NCI-H2196 treated with DMSO at 0.1 percent for 48 hours (cell line): ENCODE measurements around the gene NKAIN2.
"Not testable (repeated sequence)": the region's sequence is repeated elsewhere in the genome, so short reads cannot be mapped to it uniquely, and the experiment has no call there.

Source experiments
- DNase-seq: peaks from one replicate; lab custom pipeline; 2025; ENCODE audit not compliant: unreplicated experiment; lab: John Stamatoyannopoulos, UW

NKAIN2 gene

DNA sequence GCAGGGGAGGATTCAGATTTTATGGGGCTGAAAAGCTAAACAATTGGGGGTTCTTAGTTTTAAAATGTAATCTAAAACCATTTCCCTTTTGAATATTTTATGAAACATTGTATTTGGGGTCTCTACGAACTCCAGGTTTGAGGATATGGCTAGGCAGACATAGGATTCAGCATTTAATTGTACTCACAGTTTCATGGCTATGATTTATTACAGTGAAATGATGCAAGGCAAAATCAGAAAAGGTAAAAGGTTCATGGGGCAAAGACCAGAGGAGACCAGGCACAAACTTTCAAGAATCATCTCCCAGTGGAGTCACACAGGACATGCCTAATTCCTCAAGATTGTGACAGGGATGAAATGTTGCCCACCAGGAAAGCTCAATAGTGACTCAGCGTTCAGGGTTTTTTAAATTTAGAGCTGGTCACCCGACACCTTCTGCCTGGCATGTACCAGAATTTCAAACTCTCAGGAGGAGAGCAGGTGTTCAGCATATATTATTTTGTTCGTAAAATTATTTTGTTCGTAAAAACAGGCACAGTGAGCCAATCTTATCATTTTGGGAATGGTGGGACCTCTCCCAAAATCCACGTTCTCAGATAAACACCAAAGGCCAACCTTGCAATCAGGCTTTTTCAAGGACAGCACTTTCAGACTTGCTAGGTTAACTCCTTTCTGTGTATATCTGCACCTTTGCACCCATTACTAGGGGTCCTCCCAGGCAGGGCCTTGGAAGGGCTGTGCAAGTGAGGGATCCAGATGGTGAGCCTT is 270.3 kb downstream of the NKAIN2 start:
- no peak for DNase-seq

DNA sequence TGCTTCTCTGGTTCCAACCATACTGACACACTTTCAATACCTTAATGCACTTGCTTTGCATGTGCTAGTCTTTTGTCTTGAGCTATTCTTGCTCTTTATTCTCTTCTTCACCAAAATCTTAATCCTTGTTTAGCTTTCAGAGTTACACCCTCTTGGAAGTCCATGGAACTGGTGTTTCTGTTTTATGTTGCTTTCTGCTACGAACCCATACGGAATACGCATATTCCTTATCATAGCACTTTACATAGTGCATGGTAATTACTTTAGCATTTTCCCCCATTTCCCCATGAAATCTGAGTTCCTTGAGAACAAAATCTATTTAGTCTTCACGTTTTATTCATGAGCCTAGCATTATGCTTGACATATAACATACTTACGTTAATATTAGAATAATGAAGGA is 270.9 kb downstream of the NKAIN2 start:
- DNase-seq: no peak

- DNase-seq: no peak
Measured at GRCh38 chr6:124076336-124077048, 272.8 kb downstream of the NKAIN2 start.

- DNase-seq: no peak
Measured at GRCh38 chr6:124078169-124078568, 274.5 kb downstream of the NKAIN2 start.

GRCh38 chr6:124080483-124080882 is 276.8 kb downstream of the NKAIN2 start:
- DNase-seq: no peak

DNA sequence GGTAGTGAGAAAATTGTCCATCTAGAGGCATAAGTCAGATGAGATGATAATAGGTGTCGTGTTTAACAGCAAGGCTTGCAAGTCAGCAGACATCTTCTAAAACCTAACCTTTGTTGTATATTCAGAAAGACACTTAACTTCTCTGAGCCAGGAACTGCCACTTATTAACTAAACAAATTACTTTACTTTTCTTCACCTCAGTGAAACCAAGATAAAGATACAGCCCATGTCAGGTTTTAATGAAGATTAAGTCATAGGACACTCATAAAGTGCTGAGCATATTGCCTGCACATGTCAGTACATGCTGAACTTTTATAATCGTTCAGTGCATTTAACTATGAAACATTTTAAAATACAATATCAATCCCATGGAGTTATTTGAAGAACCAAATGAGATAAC is 286.8 kb downstream of the NKAIN2 start:
- DNase-seq: no peak

GRCh38 chr6:124099520-124099919 is 295.9 kb downstream of the NKAIN2 start:
- no peak for DNase-seq

- DNase-seq: no peak
Measured at GRCh38 chr6:124110514-124110913, 306.8 kb downstream of the NKAIN2 start.

DNA sequence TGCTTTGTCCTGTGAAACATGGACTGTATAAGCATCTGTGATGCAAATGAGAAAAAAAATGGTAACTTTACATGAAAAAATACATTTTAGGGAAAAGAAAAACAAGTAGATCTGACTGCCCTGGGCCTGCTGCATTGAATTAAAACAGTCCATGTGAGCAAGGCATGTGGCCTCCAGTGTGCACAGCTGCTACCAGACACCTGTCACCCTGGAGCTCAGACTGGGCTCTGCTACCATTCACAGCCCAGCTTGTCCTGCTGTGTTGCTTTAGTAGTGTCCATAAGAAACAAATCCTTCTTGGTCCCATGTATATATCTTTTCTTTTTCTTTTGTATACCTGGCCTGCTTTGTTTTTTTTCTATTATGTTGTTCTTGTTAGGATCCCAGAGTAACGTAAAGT is 315.9 kb downstream of the NKAIN2 start:
- no peak for DNase-seq

DNA sequence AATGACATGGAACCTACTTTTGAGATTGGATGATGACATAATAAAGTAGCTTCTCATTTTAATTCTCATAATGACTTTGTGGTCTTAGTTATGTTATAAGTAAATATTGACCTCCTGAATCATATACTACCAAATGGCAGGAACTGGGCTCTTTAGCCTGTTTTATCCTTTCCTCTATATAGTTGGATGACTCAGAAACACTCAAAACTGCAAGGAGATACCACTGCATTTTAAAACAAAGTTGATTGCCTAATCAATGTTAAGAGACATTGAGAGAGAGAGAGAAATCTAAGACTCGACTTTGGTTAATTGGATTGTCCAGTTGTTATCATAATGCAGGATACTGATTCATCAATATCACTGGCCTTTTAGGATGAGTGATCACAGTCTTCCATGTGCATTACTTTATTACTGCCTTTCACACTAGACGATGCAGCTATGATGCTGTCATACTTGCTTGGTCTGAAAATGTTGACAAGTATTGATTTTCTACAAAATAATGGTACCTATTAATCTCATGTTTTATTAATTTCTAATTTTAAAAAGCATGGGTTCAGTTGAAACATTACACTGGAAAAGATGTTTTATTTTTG is 320.0 kb downstream of the NKAIN2 start:
- no peak for DNase-seq

DNA sequence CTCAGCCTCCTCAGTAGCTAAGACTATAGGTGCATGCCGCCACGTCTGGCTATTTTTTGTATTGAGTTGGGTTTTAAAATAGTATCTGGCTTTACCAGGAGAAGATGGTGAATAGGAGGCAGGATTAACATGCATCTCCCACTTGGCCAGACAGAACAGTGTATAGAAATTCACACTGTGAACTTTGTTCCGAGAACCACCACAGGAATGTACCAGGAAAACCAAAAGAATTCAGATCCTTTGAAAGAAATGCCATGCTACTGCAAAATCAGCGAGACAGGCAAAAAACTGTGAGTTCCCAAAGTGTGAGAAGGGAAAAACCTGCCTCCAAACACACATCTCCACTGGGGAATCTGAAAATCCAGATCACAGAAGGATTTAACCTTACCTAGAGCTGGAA is 327.6 kb downstream of the NKAIN2 start:
- no peak for DNase-seq

DNA sequence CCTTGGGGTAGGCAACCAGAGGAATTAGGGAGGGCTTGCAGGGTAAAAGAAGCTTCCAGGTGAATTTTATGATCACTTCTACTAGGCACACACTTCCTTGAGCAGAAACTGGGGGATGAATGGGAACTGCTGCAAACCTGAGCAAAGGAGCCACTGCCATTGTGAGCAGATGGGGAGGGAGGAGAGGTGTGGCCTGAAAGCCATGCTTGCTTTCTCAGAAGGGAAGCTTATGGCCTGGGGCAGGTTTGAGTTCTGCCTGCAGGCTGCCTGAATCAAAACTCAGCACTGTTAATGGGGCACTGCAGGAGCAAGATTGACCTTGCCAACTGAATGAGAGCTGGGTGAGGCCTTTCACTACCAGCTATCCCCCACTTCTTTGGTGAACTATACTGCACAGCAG is 328.1 kb downstream of the NKAIN2 start:
- DNase-seq: no peak

DNA sequence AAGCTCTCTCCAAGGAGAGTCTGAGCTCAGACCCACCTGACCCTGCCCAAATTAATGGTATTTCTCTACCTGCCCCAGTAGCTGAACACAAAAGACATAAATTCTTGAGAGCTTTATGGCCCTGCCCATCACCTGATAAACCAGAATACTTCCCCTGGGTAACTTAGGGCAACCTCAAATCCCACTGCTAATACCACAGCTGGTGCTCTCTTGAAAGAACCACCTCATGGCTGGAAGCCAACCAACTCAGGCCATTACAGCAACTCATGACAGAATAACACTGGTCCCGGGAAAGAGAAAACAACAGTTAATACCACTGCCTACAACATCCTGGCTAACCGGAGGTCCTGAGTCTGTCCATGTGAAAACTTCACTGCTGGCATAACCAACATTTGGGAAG is 328.6 kb downstream of the NKAIN2 start:
- no peak for DNase-seq

DNA sequence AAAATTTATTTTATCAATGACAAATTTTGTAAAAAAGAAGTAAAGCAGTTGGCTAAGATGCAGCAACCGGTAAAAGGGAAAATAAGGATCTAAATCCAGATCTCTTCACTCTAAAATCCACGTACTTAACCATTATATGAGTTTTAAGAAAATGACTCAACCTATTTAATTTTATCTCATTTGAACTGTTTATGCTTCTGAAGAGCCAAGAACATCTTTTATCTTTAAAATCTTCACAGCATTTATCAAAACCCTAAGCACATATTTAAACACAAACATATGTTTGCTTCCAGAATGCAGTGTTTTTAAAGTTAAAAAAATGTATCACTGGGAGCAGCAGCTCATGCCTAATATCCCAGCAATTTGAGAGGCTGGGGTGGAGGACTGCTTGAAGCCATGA is 339.2 kb downstream of the NKAIN2 start:
- DNase-seq: no peak

DNA sequence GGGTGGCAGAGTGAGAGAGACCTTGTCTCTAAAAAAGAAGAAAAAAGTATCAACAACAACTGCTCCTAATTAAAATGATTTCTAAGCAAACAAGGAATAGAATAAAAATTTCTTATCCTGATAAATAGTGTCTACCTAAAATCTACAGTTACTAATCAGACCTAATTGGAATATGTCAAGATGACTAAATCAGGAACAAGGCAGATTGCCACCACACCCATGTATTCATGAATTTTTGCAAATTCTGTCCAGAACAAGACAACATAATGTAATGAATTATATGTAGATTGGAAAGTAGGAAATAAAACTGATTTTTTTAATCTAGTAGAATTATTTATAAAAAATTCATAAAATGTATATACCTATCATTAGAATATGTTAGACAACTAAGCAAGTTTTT is 339.8 kb downstream of the NKAIN2 start:
- DNase-seq: no peak

GRCh38 chr6:124147621-124148020 is 344.0 kb downstream of the NKAIN2 start:
- DNase-seq: no peak

DNA sequence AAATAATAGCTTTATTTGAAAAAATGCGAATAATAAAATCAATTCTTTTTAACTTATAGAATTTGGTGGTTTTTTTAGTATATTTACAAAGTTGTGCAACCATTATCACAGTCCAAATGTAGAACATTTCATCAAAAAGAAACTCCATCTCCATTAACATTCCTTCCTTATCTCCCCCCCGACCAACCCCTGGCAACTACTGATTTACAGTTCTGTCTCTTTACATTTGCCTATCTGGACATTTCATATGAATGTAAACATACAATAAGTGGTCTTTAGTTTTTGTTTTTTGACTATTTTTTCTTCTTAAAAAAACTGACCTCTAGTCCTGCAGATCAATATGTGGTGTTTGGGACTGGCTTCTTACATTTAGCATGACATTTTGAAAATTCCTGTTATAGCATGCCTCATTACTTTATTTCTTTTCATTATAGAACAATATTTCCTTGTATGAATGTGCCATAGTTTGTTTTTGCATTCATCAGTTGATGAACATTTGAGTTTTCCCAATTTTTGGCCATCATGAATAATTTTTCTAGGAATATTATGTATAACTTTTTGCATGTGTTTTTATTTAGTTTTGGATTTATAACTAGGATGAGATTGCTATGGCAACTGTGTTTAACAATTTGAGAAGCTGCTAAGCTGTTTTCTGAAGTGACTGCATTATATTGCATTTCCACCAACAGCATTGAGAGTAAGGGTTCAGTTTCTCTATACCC is 344.7 kb downstream of the NKAIN2 start:
- DNase-seq: no peak

DNA sequence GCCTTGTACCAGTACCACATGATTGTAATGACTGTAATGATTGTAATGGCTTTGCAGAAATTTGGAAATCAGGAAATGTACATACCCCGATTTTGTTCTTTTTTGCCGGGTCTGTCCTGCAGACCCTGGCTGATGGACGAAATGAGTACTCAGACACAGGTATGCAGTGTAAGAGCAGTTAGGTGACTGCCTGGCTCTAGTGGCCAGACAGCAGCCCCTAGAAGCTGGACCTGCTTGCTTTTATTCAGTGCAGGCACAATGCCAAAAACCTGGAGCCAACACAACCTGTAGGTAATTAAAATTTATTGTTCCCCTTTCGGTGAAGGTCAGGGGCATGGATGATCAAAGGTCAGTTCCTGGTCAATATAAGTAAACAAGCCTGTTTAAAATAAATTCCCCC is 346.0 kb downstream of the NKAIN2 start:
- DNase-seq: no peak

- no peak for DNase-seq
Measured at GRCh38 chr6:124158024-124158423, 354.4 kb downstream of the NKAIN2 start.

GRCh38 chr6:124163676-124164075 is 360.0 kb downstream of the NKAIN2 start:
- no peak for DNase-seq

GRCh38 chr6:124164343-124164742 is 360.7 kb downstream of the NKAIN2 start:
- no peak for DNase-seq

- not testable (repeated sequence) for DNase-seq
Measured at GRCh38 chr6:124167249-124167648, 363.6 kb downstream of the NKAIN2 start.
